RWPE2 (cell line): ENCODE results near the gene MAPK8IP3.

Experiments
- ATAC-seq: fragments of 200-7000 bp; cut with Tn5 transposase; 3 replicates; pipeline ENCODE4 v1.9.1; 2021; ENCODE audit warnings: low read depth
- DNase-seq: peaks from one replicate; pipeline ENCODE4 v3.0.0-alpha.2; 2020; ENCODE audit warnings: low spot score
- H3K27ac ChIP-seq: fragments of 450-650 bp; 2 replicates; pipeline ENCODE4 v1.5.1; 2017; ENCODE audit warnings: mild to moderate bottlenecking; ENCODE audit not compliant: poor library complexity, severe bottlenecking
- H3K27me3 ChIP-seq: fragments of 250-450 bp; sonication (Bioruptor Pico); 2 replicates; pipeline ENCODE4 v1.5.1; 2021; ENCODE audit warnings: mild to moderate bottlenecking, moderate library complexity; ENCODE audit not compliant: insufficient read depth, poor library complexity, severe bottlenecking
- H3K36me3 ChIP-seq: fragments of 250-450 bp; sonication (Bioruptor Pico); 2 replicates; pipeline ENCODE4 v1.5.1; 2020; ENCODE audit warnings: low read depth, mild to moderate bottlenecking, moderate library complexity
- H3K4me1 ChIP-seq: fragments of 250-450 bp; sonication (Bioruptor Pico); 2 replicates; pipeline ENCODE4 v1.5.1; 2021; ENCODE audit warnings: mild to moderate bottlenecking, moderate library complexity; ENCODE audit not compliant: insufficient read depth, poor library complexity, severe bottlenecking
- H3K4me3 ChIP-seq: fragments of 250-450 bp; sonication (Bioruptor Pico); 2 replicates; pipeline ENCODE4 v1.5.1; 2021; ENCODE audit warnings: mild to moderate bottlenecking, moderate library complexity; ENCODE audit not compliant: severe bottlenecking
- H3K9me3 ChIP-seq: fragments of 250-450 bp; sonication (Bioruptor Pico); 2 replicates; pipeline ENCODE4 v1.5.1; 2021; ENCODE audit warnings: mild to moderate bottlenecking, moderate library complexity; ENCODE audit not compliant: severe bottlenecking
- CTCF ChIP-seq: fragments of 450-650 bp; IDR thresholded peaks from one replicate; pipeline ENCODE4 v1.5.1; 2017; ENCODE audit warnings: mild to moderate bottlenecking, moderate library complexity; ENCODE audit not compliant: poor library complexity, severe bottlenecking

Gene MAPK8IP3

DNA sequence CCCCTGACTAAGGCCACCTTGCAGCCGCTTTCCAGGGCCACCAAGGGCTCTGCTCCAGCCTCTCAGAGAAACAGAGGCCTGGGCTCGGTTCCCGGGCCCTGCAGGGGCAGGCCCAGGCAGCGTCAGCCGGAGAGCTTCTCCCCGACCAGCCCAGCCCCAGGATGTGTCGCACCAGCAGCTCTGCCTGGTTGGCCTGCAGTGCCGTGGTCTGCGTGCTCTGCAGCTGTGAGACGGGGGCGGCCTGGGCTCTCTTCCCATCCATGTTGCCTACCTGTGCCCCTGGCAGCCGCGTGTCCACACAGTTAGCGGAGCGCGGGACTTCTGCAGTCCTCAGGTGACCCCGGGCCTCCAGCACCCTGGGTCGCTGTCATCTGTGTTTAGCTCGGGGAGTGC is 82.7 kb downstream of the MAPK8IP3 start:
- H3K9me3 ChIP-seq: no peaks in the 10 kb centered on the region
- peaks cover 6% of the 10 kb centered on the region for H3K4me1 ChIP-seq
- no peak overlapping the region for H3K4me3 ChIP-seq
- DNase-seq: peak; percentile 64
- ATAC-seq: no peak
- H3K27ac ChIP-seq: no peak overlapping the region
- no peaks in the 10 kb centered on the region for H3K27me3 ChIP-seq
- TF ChIP-seq CTCF: no peak
- H3K36me3 ChIP-seq: peaks cover 37% of the 10 kb centered on the region

- Histone ChIP-seq H3K4me3 (no peak overlapping the region), H3K27ac (no peak overlapping the region), H3K36me3 (peaks cover 31% of the 10 kb centered on the region), H3K4me1 (no peaks in the 10 kb centered on the region), H3K9me3 (no peaks in the 10 kb centered on the region), H3K27me3 (no peaks in the 10 kb centered on the region)
- ATAC-seq (no peak), DNase-seq (peak; percentile 57)
- TF ChIP-seq CTCF: no peak
Observed at GRCh38 chr16:1789643-1790045, 83.6 kb downstream of the MAPK8IP3 start.

DNA sequence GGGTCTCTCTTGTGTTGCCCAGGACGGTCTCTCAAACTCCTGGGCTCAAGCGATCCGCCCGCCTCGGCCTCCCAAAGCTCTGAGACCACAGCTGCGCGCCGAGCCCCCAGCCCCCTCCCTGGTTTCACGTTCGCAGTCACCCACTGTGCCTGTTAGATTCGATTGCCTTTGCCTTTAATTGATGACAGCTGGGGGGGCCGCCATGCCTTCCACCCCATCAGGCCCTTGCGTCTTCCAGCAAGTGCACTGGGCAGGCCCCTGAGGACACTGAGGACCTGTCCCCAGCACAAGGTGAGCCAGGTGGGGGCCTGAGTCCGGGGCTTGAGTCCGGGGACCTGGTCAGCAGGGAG is 84.2 kb downstream of the MAPK8IP3 start:
- H3K27me3 ChIP-seq: no peaks in the 10 kb centered on the region
- ATAC-seq (no peak), DNase-seq (no peak)
- no peaks in the 10 kb centered on the region for H3K9me3 ChIP-seq
- no peak overlapping the region for H3K27ac ChIP-seq
- TF ChIP-seq CTCF: no peak
- H3K36me3 ChIP-seq: peaks cover 26% of the 10 kb centered on the region
- no peaks in the 10 kb centered on the region for H3K4me1 ChIP-seq
- H3K4me3 ChIP-seq: no peak overlapping the region

DNA sequence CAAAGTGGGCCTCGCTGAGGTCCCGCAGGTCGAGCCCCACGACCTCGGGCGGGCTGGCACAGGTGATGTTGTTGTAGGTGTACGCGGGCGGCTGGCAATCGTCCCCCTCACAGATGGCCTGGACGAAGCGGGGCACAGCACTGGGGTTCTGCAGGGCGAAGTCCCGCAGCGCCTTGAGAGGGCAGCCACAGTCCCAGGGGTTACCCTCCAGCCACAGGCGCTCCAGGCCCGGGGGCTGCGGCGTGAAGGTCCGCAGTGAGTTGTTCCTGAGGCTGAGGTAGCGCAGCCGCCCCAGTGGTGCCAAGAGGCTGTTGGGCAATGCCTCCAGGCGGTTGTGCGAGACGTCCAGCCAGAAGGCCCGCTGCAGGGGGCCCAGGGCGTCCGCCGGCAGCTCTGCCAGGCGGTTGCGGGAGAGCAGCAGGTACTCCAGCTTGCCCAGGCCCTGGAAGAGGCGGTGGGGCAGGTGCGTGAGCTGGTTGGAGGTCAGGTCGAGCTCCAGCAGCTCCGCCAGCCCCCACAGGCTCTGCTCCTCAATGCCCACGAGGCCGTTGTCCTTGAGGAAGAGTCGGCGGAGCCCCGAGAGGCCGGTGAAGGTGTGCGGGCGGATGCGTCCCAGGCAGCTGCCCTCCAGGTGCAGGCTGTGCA is 84.7 kb downstream of the MAPK8IP3 start:
- no peaks in the 10 kb centered on the region for H3K9me3 ChIP-seq
- H3K36me3 ChIP-seq: peaks cover 25% of the 10 kb centered on the region
- H3K4me3 ChIP-seq: no peak overlapping the region
- no peaks in the 10 kb centered on the region for H3K27me3 ChIP-seq
- H3K27ac ChIP-seq: no peak overlapping the region
- H3K4me1 ChIP-seq: no peaks in the 10 kb centered on the region
- DNase-seq (peak; percentile 63), ATAC-seq (no peak)
- TF ChIP-seq CTCF: no peak

GRCh38 chr16:1791256-1791942 is 85.4 kb downstream of the MAPK8IP3 start:
- no peak overlapping the region for H3K4me3 ChIP-seq
- ATAC-seq (no peak), DNase-seq (peak; percentile 63)
- no peaks in the 10 kb centered on the region for H3K9me3 ChIP-seq
- no peak overlapping the region for H3K27ac ChIP-seq
- no peak for TF ChIP-seq CTCF
- peaks cover 25% of the 10 kb centered on the region for H3K36me3 ChIP-seq
- no peaks in the 10 kb centered on the region for H3K27me3 ChIP-seq
- no peaks in the 10 kb centered on the region for H3K4me1 ChIP-seq
